ENCODE data around the gene SERPINC1.
"Not testable (repeated sequence)": the region's sequence is repeated elsewhere in the genome, so short reads cannot be mapped to it uniquely, and the experiment has no call there.

The SERPINC1 gene

DNA sequence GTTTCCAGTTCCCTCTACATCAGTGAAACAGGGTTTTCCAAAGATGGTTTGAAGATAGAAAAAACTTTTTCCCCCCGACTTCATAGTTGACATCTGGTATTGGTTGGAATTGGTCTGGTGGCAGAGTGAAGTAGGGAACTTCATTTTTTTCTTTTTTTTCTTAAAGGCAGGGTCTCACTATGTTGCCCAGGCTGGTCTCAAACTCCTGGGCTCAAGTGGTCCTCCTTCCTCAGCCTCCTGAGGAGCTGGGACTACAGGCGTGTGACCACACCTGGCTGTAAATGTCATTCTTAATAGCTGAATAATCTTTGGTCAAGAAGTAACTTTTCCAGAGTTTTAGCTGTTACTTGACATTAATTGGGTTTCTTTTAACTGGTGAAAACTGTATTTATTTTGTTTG, 27.2 kb downstream of the SERPINC1 start:
- DNase-seq, result no peak

- DNase-seq, result no peak
Measured at GRCh38 chr1:173888749-173889148, 28.4 kb downstream of the SERPINC1 start.

DNA sequence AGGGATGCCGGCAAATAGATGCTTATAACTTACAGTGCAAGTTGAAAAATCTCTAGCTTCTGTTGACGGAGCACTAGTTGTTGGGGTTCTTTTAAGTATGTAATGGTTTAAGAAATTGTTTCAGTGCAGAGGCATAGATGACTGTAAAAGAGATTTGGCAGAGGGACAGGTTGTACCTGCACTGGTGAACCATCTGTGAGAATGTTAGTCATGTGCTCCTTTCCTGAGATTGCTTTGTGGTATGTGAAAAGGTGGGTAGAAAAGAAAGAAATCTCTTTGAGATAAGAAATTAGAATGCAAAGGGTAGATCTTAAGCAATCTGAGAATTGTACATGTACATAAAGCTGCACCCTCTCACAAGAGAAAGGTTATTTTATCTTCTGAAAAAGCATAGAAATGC, 29.5 kb downstream of the SERPINC1 start:
- no peak for DNase-seq

DNA sequence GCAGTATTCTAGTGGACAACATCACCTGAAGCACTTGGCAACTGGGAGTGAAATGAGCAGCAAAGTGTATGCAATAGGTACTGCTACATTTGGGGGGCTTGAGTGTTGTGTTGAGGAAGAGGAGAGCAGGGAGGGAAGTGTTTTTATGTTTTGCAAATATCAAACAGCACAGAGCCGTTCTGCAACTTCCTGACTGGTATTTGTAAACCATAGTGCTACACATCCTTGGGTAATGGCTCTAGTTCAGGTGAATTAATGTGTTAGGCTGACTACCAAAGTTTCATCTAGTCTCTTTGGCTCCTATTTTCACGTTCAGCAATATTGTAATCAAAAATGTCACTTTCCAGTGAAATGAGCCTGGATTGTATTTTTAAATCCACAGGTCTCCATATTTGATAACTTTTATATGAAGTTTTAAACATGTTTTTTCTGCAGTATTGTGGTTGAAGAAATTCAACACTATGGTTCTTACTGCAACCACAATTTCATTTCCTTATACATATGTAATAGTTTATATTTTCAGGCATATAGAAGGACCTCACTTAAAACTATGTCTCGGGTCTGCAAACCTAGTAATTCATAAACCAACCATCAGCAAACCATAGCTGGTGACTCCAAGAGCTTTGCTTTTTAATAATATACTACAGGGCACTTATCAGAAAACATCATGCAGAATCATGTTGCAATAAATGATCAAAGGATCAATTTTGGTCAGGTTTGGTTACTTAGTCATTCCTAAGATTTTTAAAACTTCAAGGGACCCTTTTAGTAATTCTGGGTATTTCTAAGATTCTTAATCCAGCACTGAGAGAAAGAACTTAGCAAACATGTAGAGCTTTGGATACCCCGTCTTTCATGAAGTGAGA, 30.1 kb downstream of the SERPINC1 start:
- no peak for DNase-seq

GRCh38 chr1:173884701-173885100, 32.4 kb downstream of the SERPINC1 start:
- DNase-seq, result no peak

- not testable (repeated sequence) for DNase-seq
Measured at GRCh38 chr1:173881117-173881516, 36.0 kb downstream of the SERPINC1 start.

- no peak for DNase-seq
Measured at GRCh38 chr1:173878251-173878650, 38.9 kb downstream of the SERPINC1 start.

DNA sequence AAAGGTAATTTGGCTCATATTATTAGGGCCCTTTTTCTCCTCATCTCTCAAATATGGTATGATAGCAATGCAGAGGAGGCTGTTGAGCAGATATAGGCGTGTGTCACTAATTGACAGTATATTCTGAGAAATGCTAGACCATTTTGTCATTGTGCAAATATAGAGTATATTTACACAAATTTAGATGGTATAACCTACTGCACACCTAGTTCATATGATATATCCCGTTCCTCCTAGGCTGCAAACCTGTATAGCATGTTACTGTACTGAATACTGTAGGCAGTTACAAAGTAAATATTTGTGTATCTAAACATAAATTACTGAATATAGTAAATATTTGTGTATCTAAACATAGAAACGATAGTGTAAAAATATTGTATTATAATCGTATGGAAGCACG, 40.4 kb downstream of the SERPINC1 start:
- DNase-seq, result no peak

DNA sequence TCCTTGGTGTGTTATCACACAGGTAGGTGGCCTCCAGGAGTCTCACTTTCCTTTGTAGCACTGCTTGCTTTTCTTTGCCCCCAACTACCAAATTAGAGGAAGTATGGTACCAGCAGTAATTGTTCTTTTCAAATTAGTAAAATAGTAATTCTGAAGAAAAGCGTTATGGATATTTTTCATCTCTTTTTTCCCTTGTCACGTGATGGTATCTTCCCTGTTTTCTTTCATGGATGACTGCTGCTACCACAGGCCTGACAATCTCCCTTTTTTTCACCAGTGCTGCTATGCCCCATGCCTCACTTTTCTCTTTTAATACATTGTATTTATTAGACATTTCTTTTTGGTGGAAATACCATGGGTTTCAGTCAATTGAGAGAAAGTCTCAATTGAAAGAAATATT, 45.6 kb downstream of the SERPINC1 start:
- DNase-seq, result no peak

GRCh38 chr1:173871091-173871490, 46.0 kb downstream of the SERPINC1 start:
- DNase-seq, result no peak

DNA sequence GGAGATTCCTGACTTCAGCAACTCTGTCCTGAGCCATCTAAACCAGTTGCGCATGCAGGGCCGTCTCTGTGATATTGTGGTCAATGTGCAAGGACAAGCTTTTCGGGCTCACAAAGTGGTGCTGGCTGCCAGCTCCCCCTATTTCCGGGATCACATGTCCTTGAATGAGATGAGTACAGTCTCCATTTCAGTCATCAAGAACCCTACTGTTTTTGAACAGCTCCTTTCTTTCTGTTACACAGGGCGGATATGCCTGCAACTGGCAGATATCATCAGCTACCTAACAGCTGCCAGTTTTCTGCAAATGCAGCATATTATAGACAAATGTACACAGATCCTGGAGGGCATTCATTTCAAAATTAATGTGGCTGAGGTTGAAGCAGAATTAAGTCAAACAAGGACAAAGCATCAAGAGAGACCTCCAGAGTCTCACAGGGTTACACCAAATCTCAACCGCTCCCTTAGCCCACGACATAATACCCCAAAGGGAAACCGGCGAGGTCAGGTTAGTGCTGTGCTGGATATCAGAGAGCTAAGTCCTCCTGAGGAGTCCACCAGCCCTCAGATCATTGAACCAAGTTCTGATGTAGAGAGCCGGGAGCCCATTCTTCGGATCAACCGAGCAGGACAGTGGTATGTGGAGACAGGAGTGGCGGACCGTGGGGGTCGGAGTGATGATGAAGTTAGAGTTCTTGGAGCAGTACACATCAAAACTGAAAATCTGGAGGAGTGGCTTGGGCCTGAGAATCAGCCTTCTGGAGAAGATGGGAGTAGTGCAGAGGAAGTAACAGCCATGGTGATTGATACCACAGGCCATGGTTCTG, 46.7 kb downstream of the SERPINC1 start:
- peak; percentile 25 for DNase-seq

DNA sequence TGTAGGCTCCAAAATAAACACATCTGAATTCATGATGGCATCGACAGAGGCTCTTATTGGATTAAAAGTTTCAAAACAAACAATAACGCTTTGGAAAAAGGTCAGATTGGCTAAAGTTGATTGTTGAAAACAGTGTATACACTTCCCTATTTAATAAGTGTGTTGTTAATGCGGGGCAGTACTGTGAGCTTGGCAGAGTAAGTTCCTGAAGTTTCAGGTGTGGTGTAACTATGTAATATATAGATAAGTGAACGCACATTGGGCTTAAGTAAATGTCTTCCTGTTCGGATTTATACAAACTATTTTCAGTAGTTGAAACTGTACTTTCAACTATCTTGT, 48.1 kb downstream of the SERPINC1 start:
- DNase-seq, result no peak

- DNase-seq, result peak; percentile 54
Measured at GRCh38 chr1:173868266-173869020, 48.7 kb downstream of the SERPINC1 start, which contains the start of gene ZBTB37. Gene ZBTB37 (plus strand): TSS chr1:173868380. CDS start chr1:173870226, 1,846 bp downstream.

GRCh38 chr1:173867753-173868265, 49.3 kb downstream of the SERPINC1 start, which contains the start of gene GAS5:
Gene GAS5 (minus strand): TSS chr1:173867989.
- DNase-seq, result peak; percentile 97

GRCh38 chr1:173867141-173867752, 49.9 kb downstream of the SERPINC1 start:
- DNase-seq, result no peak

- DNase-seq, result no peak
Measured at GRCh38 chr1:173866413-173867115, 50.6 kb downstream of the SERPINC1 start.

DNA sequence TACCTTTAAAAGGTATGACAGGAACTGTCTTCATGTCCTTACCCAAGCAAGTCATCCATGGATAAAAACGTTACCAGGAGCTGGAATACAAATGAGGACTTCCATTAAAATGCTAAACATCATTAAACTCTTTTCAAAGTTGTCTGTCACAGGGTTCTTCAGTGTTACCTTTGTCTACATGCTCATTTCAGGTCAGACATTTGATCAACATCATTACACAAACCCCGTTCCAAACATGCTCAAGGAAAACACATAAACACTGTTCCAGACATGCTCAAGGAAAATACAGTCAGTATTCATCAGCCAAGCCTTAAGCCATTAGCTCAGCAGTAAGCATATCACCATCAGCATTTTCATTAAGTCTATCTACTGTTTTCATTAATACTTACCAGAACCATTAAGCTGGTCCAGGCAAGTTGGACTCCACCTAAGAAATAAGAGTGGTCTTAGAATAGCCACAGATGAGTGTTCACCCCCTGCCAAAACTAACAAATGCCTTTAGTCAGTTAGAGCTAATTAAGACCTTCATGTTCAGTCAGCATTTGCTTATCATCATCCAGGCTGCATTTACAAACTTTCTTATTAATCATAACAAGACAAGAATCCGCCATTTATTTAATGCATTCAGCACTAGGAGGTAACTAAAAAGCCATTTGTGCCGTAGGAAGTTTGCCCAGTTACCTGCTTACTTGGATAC, 51.5 kb downstream of the SERPINC1 start:
- DNase-seq, result no peak

- no peak for DNase-seq
Measured at GRCh38 chr1:173864179-173864867, 52.8 kb downstream of the SERPINC1 start.

DNA sequence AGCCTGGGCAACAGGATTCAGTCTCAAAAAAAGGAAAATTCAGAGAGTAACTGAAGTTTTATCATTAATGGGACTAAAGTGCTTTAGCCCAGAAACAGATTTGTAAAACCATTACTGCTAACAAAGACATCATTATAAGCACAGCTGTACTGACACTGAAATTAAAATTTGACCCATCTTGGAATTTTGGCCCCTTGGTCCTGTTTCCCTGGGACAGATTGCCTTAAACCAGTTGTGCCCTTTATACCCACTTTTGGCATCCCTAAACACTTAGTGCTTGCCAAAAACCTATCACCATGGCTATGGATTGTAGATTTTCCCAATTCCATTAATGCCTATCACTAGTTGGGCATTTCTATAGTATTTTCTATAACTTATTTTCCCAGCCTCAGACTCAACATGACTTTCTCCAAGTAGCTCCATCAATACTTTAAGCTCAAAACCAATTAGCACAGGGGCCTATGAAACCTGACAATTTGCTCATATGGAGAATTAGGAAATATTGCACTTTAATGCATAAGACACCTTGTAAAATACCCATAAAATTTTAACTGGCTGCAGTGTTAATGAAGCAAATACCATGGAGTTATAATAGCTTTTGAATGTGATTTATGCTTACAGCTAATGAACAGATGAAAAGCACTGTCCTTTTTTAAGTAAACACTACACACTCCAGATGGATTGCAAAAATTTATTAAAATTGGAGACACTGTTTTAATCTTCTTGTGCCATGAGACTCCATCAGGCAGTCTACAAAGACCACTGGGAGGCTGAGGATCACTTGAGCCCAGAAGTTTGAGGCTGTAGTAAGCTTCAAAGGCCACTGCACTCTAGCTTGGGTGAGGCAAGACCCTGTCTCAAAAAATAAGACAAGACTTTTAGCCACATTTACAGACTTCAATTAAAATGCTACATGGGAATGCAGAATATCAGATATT, 53.6 kb downstream of the SERPINC1 start:
- no peak for DNase-seq

Data from NCI-H2081 treated with DMSO at 0.1 percent for 48 hours (cell line).